ENCODE measurements around the gene NRXN3.

DNA sequence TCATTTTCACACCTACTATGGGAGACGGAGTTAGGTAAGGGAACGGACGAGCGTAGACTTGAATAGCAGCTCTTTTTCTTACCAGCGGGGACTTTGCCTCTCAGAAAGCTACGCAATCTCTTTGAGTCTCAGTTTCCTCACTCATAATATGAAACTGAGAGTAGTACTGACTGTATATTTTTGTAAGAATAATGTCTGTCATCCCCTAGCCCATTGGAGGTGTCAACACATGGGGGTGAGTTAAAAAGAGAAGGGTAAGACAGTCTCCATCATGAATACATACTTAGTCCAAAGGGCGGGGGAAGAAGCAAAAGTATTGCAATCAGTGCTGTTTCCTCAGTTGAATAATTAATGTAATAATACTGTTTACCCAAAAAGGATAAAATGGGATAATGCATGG, 592.2 kb downstream of the NRXN3 start:
- no peak for TF ChIP-seq RAD21 (conservative IDR thresholded peaks at IDR 0.05)
- TF ChIP-seq TAF1 (IDR thresholded peaks at IDR 0.05; ENCODE audit: low read depth), result no peak
- TF ChIP-seq MXI1 (conservative IDR thresholded peaks at IDR 0.05; ENCODE audit: poor library complexity, severe bottlenecking), result no peak
- no peak for TF ChIP-seq POLR2AphosphoS5 (IDR thresholded peaks at IDR 0.05)
- TF ChIP-seq, protein P1, sequence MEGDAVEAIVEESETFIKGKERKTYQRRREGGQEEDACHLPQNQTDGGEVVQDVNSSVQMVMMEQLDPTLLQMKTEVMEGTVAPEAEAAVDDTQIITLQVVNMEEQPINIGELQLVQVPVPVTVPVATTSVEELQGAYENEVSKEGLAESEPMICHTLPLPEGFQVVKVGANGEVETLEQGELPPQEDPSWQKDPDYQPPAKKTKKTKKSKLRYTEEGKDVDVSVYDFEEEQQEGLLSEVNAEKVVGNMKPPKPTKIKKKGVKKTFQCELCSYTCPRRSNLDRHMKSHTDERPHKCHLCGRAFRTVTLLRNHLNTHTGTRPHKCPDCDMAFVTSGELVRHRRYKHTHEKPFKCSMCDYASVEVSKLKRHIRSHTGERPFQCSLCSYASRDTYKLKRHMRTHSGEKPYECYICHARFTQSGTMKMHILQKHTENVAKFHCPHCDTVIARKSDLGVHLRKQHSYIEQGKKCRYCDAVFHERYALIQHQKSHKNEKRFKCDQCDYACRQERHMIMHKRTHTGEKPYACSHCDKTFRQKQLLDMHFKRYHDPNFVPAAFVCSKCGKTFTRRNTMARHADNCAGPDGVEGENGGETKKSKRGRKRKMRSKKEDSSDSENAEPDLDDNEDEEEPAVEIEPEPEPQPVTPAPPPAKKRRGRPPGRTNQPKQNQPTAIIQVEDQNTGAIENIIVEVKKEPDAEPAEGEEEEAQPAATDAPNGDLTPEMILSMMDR (IDR thresholded peaks at IDR 0.05; ENCODE audit: poor library complexity, severe bottlenecking), result no peak
- no peak for TF ChIP-seq EZH2 (IDR thresholded peaks at IDR 0.05; ENCODE audit: borderline replicate concordance, insufficient read depth, low read length, poor library complexity, severe bottlenecking)
- no peak for TF ChIP-seq EP300 (conservative IDR thresholded peaks at IDR 0.05; ENCODE audit: poor library complexity, severe bottlenecking)
- TF ChIP-seq REST (IDR thresholded peaks at IDR 0.05; ENCODE audit: borderline replicate concordance), result no peak
